Muscle layer of colon (tissue), 2 donors: ENCODE data around the gene TULP1.
A peak's percentile ranks its signal among the peaks of the same experiment; 100 is the strongest.

Experiments
- H3K27ac ChIP-seq: one replicate; pipeline ENCODE4 v1.7.0; 2013; ENCODE audit warnings: low read depth, mild to moderate bottlenecking, low read length, moderate library complexity
- H3K27me3 ChIP-seq, 2 donors: one replicate each; pipeline ENCODE4 v1.7.0; 2013; ENCODE audit warnings: low read length in 2 of 2, mild to moderate bottlenecking in 2 of 2; ENCODE audit not compliant: insufficient read depth in 2 of 2, control insufficient read depth in 1 of 2
- H3K36me3 ChIP-seq: one replicate; pipeline ENCODE4 v1.7.0; 2013; ENCODE audit warnings: mild to moderate bottlenecking, low read length; ENCODE audit not compliant: insufficient read depth
- H3K4me1 ChIP-seq: one replicate; pipeline ENCODE4 v1.7.0; 2013; ENCODE audit warnings: mild to moderate bottlenecking, low read length; ENCODE audit not compliant: insufficient read depth
- H3K4me3 ChIP-seq, 2 donors: one replicate each; pipeline ENCODE4 v1.7.0; 2013; ENCODE audit warnings: low read length in 2 of 2, low read depth in 1 of 2, mild to moderate bottlenecking in 1 of 2, moderate library complexity in 1 of 2
- H3K9ac ChIP-seq: one replicate; pipeline ENCODE4 v1.7.0; 2013; ENCODE audit warnings: low read length
- H3K9me3 ChIP-seq: one replicate; pipeline ENCODE4 v1.7.0; 2013; ENCODE audit warnings: mild to moderate bottlenecking, low read length
- donor health status: abdominal sarcoma.
- donor health status: Adenocarcinoma of cecum.

Gene TULP1

DNA sequence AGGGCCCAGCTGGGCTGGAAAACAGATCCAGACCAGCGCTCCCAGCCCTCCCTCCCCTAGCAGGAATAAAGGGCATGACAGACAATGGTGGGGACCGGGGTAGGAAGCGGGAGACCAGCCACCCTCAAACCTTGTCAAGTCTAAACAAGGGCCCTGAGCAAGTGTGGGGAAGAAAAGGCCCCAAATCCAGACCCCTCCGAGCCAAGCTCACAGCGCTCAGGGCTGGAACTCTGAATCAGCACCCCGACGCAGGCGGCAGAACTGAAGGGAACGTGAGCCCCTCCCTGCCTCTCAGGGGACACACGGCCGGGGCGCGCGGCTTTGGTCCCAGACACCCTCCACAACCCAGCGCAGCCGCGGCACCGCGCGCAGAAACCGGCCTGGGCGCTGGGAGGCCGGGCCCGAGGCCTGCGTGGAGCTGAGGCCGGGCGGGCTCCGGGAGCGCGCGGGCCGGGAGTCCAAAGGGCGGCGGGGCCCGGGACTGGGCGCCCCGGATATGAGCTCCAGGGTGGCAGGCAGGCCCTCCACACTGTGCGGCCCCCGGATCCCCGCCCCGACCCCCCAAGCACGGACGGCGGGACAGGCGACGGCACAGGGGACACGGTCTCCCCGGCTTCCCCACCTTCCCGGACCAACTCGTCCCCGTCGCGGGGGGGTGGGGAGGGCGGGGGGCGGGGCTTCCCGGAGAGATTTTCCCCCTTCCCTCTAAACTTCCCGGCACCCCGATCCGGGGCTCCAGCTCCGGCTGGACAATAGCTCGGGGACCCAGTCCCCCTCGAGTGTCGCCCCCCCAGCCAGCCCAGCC, 16.5 kb downstream of the TULP1 start:
- peak overlapping the region; percentile 99 for H3K27ac ChIP-seq
- H3K36me3 ChIP-seq, result no peaks in the 10 kb centered on the region
- H3K9me3 ChIP-seq, result no peaks in the 10 kb centered on the region
- H3K4me3 ChIP-seq, result peak overlapping the region; percentile 69 to 78
- peaks cover 55% of the 10 kb centered on the region for H3K4me1 ChIP-seq
- H3K27me3 ChIP-seq, result peaks cover 0 to 10% of the 10 kb centered on the region in 2 donors
- peak overlapping the region; percentile 98 for H3K9ac ChIP-seq

DNA sequence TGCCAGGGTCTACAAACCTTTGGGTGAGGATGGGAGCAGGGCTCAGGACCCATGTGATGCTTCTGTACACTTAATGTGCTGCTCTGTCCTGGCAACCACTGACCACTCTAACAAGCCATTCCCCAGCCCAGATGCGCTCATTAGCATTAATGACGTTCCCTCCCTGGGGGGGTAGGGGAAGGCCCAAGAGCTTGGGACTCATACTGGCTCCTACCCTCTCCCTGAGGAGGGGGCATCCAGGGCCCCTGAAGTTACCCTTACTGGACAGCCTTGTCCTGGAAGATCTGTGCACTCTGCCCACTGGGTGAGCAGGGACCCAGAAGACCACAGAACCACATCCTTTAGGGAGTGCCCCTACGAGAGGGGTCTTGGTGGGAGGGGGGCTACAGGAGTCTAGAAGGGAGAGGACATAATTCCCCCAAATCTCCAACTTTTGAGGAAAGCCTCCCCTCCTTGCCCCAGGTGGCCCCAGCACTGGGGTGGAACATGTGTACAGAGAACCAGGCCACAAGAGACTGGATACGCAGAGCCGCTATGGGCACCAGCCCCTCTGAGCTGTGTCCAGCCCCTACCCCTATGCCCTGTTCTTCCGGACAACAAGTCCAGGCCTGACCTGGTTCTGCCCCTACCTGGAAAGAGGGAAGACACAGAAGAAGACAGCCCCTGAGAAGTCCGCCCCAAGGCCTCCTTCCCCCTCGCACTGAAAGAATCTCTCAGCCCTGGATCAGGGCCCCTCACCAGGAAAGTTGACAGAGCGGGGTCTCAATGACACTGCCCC, 17.2 kb downstream of the TULP1 start:
- Histone ChIP-seq H3K4me3 (peak overlapping the region; percentile 69 to 78), H3K36me3 (no peaks in the 10 kb centered on the region), H3K27me3 (peaks cover 0 to 10% of the 10 kb centered on the region in 2 donors), H3K9me3 (no peaks in the 10 kb centered on the region), H3K27ac (peak overlapping the region; percentile 99), H3K4me1 (peaks cover 63% of the 10 kb centered on the region), H3K9ac (peak overlapping the region; percentile 98)

DNA sequence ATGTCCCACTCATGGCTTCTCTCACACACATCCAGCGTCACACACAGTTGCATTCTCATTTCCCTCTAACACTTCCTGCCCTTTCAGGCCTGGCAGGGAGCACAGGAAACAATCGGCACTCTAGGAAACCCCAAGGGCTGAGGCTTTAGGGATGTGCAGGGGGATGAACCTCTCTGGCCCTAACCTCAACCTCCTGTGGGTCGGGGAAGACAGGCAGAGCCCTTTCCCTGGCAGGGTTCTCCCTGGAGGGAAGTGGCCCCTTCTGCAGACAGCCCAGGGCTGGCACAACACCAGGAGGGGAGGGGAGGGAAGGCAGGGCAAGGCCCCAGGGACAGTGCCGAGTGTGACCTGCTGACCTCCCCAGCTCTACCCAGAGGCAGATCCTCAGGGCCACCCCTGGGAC, 18.5 kb downstream of the TULP1 start:
- Histone ChIP-seq H3K9me3 (no peaks in the 10 kb centered on the region), H3K27me3 (peaks cover 0 to 10% of the 10 kb centered on the region in 2 donors), H3K4me3 (peak overlapping the region; percentile 30 to 69), H3K9ac (peak overlapping the region; percentile 98), H3K4me1 (peaks cover 69% of the 10 kb centered on the region), H3K36me3 (no peaks in the 10 kb centered on the region), H3K27ac (peak overlapping the region; percentile 99)

DNA sequence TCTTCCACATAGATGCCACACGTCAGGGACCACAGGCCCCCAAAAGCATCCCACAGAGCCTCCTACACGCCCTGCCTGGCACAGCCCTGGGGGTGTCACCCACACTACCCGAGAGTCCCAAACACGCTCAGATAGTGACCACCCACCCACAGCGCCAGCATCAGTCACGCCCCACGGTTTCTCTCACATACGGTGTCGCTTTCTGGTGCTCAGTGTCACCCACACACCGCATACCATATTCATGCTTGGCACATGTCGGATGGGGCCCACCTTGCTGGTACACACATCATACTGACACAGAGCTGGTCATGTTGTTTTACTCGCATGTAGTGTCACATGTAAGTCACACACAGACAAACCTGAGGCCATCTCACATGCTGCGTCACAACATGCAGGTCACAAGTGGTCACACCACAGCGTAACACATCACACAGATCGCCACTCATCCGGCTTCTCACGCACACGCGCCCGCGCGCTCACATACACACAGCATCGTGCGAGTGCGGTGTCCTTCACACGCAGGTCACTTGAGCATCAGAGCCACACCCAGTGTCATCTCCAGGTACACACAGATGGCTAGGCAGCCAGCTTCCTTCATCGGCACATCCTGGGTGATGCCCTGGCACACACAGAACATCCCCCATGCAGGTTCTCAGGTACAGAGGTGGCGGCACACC, 19.3 kb downstream of the TULP1 start:
- H3K9ac ChIP-seq, result peak overlapping the region; percentile 98
- H3K27me3 ChIP-seq, result peaks cover 0 to 10% of the 10 kb centered on the region in 2 donors
- H3K4me1 ChIP-seq, result peaks cover 68% of the 10 kb centered on the region
- H3K9me3 ChIP-seq, result no peaks in the 10 kb centered on the region
- peak overlapping the region in 1 of 2 donors; percentile 69 for H3K4me3 ChIP-seq
- H3K36me3 ChIP-seq, result no peaks in the 10 kb centered on the region
- peak overlapping the region; percentile 99 for H3K27ac ChIP-seq

DNA sequence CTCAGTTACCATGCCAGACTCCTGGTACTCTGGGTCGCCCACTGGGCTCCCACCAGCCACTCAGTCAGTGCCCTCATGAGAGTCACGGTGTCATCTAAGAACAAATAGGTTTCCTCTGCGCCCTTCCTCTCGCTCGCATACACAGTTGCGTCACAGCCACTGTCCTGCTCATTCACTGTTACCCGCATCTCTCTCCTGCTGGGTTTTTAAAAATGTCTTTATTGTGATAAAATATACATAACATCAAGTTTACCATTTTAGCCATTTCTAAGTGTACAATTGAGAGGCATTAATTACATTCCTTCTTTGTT, 19.8 kb downstream of the TULP1 start:
- peak overlapping the region; percentile 98 for H3K9ac ChIP-seq
- peaks cover 68% of the 10 kb centered on the region for H3K4me1 ChIP-seq
- peaks cover 0 to 6% of the 10 kb centered on the region in 2 donors for H3K27me3 ChIP-seq
- H3K27ac ChIP-seq, result peak overlapping the region; percentile 99
- H3K36me3 ChIP-seq, result no peaks in the 10 kb centered on the region
- no peaks in the 10 kb centered on the region for H3K9me3 ChIP-seq
- peak overlapping the region in 1 of 2 donors; percentile 69 for H3K4me3 ChIP-seq

DNA sequence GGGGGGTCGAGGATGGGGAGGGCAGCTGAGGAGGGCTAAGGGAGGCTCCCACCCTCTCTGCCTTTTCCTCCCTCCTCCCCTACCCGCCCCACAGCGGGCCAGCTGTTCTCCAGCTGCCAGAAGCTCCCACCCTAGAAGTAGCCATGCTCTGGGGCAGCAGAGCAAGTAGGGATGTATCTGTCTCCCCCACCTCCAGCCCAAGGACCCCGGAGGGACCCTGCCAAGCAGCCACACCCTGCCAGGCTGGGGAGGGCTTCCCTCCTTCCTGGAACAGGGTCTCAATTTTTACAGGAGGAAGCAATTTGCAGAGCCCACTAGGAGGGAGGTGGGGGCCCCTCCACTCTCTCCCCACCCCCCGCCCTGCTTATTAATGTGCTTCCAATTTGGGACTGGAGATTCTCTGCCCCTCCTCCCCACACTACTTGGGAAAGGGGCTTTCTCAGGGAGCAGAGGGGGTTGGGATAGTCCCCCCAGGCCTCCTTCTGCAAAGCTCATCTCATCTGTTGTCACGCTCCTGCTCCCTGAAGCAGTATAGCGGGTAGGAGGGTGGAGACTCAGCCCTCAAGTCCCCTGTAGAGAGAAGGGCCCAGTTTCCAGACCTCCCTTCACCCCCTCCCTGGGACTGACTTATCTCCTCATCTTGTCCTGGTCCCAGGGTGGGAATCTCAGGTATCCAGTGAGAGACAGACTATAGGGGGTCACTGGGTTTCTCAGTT, 20.3 kb downstream of the TULP1 start:
- Histone ChIP-seq H3K36me3 (no peaks in the 10 kb centered on the region), H3K4me1 (peaks cover 72% of the 10 kb centered on the region), H3K27me3 (peaks cover 0 to under 1% of the 10 kb centered on the region in 2 donors), H3K9me3 (no peaks in the 10 kb centered on the region), H3K27ac (peak overlapping the region; percentile 99), H3K4me3 (peak overlapping the region; percentile 20 to 69), H3K9ac (peak overlapping the region; percentile 98)

DNA sequence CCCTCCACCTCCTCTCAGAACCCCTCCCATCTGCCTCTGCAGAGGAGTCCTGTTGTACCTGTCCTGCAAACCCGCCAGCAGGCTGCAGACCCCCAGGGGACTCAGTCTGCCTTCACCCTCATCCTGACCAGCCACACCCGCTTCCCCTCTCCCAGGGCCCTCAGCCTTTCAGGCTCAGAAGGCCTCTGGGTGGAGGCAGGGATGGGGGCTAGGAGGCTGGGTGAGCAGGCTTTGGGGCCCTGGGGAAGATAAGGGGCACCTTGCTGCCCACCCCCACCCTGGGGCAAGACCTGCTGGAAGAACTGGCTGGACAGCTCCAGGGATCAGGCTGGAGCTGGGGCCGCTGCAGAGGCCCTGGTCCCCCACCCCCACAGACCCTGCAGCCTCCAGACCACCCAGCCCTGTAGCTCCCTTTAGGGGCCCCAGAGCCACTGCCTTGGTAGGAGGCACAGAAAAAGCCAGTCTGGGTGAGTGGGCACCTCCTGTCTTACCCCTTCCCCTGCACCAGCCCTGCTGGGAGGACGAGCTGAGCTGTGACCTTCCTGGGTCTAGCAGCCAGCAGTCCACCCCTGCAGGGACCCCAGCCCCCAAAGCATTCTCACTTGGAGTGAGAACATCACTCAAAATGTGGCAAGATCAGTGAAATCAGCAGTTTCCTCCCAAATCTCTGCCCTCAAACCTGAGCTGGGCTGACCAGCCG, 21.0 kb downstream of the TULP1 start:
- H3K4me1 ChIP-seq, result peaks cover 79% of the 10 kb centered on the region
- H3K36me3 ChIP-seq, result no peaks in the 10 kb centered on the region
- peak overlapping the region; percentile 98 for H3K9ac ChIP-seq
- peak overlapping the region; percentile 20 to 69 for H3K4me3 ChIP-seq
- H3K27ac ChIP-seq, result peak overlapping the region; percentile 99
- H3K9me3 ChIP-seq, result no peaks in the 10 kb centered on the region
- H3K27me3 ChIP-seq, result no peaks in the 10 kb centered on the region

DNA sequence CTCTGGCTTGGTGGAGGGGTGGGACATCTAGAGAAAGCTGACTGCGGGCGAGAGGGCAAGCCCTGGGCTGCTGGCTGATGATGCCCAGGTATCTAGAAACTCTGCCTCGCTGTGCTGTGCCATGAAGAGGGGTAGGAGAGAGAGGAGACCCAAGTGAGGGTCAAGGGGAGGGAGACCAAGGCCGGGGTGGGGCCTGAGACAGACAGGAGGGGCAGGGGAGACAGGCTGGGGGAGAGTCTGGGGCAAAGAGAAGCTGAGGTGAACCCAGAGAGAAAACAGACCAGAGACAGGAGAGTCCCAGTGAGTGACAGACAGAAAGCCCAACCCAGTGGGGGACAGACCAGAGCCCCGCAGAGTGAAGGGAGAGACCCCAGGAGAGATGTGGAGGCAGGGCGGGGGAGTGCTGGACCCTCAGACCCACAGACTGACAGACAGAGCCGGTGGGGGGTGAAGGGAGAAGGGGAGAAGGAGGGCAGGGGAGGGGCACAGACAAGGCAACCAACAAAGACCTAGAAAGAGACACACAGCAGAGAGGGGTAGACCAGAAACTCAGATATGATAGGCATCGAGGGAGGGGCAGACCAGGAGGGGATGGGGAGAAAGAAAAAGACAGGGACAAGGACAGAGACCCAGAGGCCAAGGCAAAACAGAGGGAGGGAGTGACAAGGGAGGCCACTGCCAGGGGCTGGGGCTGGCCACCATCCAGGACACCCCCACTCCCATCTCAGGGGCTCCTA, 21.7 kb downstream of the TULP1 start:
- no peaks in the 10 kb centered on the region for H3K9me3 ChIP-seq
- H3K9ac ChIP-seq, result peak overlapping the region; percentile 98
- no peaks in the 10 kb centered on the region for H3K36me3 ChIP-seq
- H3K27ac ChIP-seq, result peak overlapping the region; percentile 99
- H3K4me1 ChIP-seq, result peaks cover 87% of the 10 kb centered on the region
- no peaks in the 10 kb centered on the region for H3K27me3 ChIP-seq
- peak overlapping the region; percentile 6 to 69 for H3K4me3 ChIP-seq

DNA sequence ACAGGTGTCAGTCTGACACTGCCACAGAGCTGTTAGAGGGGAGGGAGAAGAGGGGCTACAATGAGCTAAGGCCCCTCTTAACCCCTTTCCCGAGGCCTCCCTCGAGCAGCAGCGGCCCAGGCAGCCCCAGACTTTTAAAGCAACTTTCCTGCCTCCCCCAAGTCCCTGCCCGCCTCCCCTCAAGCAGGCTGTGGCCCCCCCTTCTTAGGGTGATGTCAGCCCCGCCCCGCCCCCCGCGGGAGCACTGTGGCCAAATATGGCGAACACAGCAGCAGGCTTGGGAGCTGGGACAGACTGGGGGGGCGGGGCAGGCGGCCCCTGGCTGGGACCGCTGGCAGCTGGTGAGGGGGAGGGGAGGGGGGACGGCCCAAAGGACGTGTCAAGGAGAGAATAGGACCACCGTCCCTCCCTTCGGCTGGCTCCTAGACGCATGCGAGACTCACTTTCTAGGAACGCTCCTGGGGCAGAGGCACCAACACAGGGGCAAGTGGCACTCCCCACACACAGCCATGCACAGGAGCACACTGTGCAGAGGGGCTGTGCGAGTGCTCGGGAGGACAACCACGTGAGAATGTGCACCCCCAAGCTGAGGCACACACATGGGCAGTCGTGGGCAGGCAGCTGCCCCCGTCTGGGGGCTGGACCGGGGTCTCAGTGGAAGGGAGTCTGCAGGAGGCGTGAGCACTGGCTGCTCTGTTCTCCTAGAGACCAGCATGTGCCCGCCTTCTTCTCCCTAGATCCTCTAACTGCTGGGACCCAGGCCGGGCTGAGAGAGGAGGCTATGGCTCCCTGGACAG, 22.5 kb downstream of the TULP1 start:
- Histone ChIP-seq H3K4me1 (peaks cover 89% of the 10 kb centered on the region), H3K9me3 (no peaks in the 10 kb centered on the region), H3K36me3 (no peaks in the 10 kb centered on the region), H3K4me3 (peak overlapping the region; percentile 6 to 69), H3K9ac (peak overlapping the region; percentile 98), H3K27ac (peak overlapping the region; percentile 99), H3K27me3 (no peaks in the 10 kb centered on the region)
